ENCODE data around the gene SMIM5.

The SMIM5 gene

GRCh38 chr17:75672011-75672410 is 38.8 kb downstream of the SMIM5 start:
- DNase-seq = no peak

- DNase-seq = no peak
These were observed 40.3 kb downstream of the SMIM5 start for GRCh38 chr17:75673487-75673886.

- no peak for DNase-seq
These were observed 43.2 kb downstream of the SMIM5 start for GRCh38 chr17:75676461-75676860.

GRCh38 chr17:75679706-75680211 is 46.5 kb downstream of the SMIM5 start:
- no peak for DNase-seq

DNA sequence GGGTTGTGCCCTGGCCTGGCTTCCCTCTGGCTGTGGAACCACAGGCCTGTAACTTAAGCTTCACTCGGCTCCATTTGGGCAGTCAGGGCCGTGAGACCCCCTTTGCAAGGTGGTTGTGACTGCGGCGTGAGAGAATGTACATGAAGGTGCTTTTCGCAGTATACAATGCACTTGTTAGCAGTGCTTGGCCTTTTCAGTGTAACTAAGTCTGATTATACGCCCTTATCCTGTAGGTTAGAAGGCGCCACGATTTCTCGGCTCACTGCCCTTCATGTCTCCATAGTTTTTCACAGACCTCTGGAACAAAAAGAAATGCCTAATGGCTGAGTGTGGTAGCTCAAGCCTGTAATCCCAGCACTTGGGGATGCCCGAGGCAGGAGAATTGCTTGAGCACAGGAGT is 47.2 kb downstream of the SMIM5 start:
- no peak for DNase-seq

DNA sequence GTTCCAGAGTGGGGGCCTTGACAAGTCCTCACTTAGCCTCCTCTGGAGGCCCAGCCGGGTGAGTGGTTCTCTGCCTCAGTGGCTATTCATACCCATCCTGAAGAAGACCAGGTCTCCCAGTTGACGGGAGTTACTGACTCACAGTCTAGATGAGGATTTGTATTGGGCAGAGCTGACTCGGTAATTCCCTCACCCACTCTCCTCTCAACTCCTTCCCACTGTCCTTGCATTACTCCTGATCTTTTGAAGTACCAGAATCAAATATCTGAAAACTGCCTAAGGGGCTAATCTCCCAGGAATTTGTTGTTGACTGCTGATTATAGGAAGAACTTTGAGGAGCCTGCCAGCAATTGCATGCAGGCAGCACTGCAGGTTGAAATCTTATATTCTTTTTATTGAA is 48.1 kb downstream of the SMIM5 start:
- no peak for DNase-seq

DNA sequence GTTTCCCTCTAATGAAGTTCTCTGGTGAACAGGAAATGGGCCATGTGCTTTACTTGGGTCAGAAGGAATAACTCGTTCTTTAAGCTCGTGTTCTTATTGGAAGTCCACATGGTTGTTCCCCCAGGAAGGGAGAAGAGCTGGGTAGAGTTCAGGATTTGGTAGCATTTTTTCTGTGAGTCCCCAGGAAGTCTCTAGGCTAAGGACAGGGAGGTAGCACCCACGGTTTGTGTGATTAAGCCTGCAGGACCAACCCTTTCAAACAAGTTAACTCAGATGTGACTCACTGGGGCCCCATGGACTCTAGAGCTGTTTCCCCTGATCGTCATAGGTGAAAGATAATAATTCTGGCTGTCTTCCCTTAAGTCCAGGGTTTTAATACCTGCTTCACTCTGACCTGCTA is 50.3 kb downstream of the SMIM5 start:
- DNase-seq = no peak

DNA sequence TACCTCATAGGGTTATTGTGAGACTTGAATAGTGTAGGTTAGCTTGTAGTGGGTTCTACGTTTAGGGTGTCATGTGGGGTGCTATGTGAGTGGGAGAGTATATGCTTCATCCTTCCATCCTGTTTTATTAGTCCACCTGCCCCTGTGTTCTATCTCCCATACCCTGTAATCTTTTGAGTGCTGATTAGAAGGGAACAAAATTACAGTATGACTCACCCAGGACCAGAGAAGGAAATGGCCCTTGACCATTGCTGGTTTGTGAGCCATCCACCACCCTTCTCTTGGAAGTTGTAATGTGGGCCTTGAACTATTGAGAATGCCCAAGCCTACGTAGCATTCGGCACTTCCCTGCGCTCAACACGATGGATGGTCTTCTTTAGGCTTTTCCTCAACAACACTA is 51.0 kb downstream of the SMIM5 start:
- no peak for DNase-seq

DNA sequence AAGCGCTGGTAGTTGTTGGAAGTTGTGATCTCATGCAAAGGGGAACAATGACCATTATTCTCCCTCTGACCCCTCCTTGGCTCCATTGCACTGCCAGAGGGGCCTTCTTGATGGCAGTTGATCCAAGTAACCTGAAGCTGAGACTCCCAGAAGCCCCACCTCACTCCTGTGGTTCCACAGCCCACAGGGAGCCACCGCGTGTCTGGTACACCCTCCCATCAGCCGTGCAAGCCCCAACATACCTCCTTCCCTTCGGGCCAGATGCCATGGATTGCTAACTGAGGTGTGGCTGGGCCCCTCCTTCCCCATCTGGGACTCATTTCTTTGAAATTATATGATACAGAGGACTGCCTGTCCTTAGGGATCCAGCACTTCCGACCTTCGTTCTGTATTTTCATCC is 51.7 kb downstream of the SMIM5 start:
- DNase-seq = no peak

- no peak for DNase-seq
These were observed 52.3 kb downstream of the SMIM5 start for GRCh38 chr17:75685499-75685898.

- DNase-seq = no peak
These were observed 55.1 kb downstream of the SMIM5 start for GRCh38 chr17:75688209-75688825.

DNA sequence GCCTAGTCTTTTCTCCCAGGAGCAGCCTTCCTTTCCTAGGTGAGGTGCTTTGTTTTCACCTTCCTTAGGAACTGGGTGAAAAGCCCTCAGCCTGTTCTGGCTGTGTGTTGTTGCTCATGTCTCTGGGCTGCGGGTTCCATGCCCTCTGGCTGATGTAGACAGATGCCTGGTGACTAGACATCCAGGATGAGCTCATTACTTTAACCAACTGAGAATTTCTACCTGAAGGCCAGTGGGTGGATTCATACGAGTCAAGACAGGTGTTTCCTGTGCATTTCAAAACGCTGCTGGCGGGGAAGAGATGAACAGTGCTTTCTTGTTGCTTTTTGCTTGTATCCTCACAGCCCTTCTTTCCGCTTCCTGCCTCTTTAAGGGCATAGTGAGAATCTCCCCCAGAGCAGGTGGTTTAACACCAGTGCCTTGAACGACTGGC is 56.2 kb downstream of the SMIM5 start:
- peak; percentile 71 for DNase-seq

Measured in CD4-positive, alpha-beta T cell treated with Interleukin-17A for 4 hours (primary cell).